LNCAP (cell line): ENCODE data around the gene ICE2.

Experiments
- CTCF ChIP-seq: fragments of 450-650 bp; IDR thresholded peaks from 2 replicates; pipeline ENCODE4 v1.5.1; 2017; ENCODE audit warnings: mild to moderate bottlenecking

Gene ICE2

GRCh38 chr15:60485365-60486055 is 6.6 kb upstream of the ICE2 start:
- TF ChIP-seq CTCF, result no peak

GRCh38 chr15:60483042-60483441 is 4.1 kb upstream of the ICE2 start:
- TF ChIP-seq CTCF, result no peak

GRCh38 chr15:60480888-60481287 is 1.9 kb upstream of the ICE2 start:
- TF ChIP-seq CTCF, result no peak

DNA sequence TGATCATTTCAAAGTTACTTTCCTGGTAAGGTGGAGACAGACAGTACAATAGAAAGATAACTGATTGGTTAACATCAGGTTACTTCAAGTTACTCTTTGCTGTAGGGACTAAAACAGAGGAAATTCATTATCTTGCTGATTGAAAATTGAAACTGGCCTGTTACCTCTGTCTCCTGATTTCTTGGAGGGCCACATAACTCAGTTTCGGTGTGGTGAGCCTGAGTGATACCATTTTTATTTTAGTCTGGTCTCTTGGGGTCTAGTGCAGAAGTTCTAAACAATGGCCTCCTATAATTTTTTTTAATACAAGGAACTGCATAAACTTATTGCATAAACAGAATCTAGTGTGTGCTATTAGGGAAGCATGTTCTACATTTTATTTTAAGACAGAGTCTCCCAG is 1.2 kb upstream of the ICE2 start:
- TF ChIP-seq CTCF, result no peak

GRCh38 chr15:60479361-60480110 is 594 bp upstream of the ICE2 start:
- no peak for TF ChIP-seq CTCF

GRCh38 chr15:60477916-60478565 is 901 bp downstream of the ICE2 start:
- no peak for TF ChIP-seq CTCF

DNA sequence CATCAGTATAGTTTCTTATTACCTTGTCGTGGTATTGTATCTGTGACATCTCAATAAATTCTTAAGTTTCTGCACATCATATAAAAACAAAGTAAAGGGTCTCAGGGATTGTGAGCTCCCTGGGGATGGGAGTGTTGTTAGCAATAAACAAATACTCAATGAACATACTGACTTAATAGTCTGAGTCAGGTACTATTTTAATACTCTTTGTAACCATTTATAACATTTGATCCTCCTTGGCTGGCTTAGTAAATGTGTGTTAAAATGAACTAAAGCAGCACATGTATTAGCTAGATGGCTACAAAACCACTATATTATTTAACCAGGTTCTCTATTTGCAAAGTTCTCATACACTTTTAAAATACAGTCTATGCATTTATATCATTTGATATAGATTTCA is 1.8 kb downstream of the ICE2 start:
- TF ChIP-seq CTCF, result no peak
